ENCODE data around the gene RANGAP1. TPM values are rescaled to one million over a fixed set of nuclear protein-coding genes. Genes with fewer than 3 reads are reported as not detected.
"Not testable (repeated sequence)": the region's sequence is repeated elsewhere in the genome, so short reads cannot be mapped to it uniquely, and the experiment has no call there.

Gene RANGAP1
- polyA plus RNA-seq, 1 donor (not counting 4 experiments of a cell fraction or from before 2014, with no cell fraction given): 85.9 TPM

DNA sequence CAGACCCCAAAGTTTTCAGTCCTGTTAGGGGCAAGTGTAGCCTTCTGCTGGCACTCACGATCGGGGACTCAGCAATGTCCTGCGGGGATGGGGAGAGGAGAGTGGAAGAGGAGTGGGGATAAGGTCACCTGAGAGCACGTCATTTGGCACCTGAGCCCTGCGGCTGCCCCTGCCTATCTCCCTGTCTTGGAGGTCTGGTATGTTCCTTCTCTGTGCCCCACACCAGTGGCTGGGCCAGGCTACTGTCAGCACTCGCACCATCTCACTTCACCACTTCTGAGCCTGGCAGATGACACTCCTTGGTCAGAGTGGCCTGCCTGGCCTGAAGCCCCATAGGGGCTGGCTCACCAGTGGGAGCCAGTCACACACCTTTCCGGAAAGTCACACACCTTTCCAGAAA lies 25.1 kb downstream of the RANGAP1 start:
- Histone ChIP-seq H3K27ac (ENCODE audit: control insufficient read depth, insufficient read depth, low read length) (no peak overlapping the region), H3K27me3 (ENCODE audit: control insufficient read depth, extremely low read depth, insufficient read depth, low read length) (no peaks in the 10 kb centered on the region), H2AFZ (ENCODE audit: control insufficient read depth, low read length) (no peak overlapping the region), H3K4me3 (ENCODE audit: control insufficient read depth in 2 of 3, extremely low read depth in 1 of 3, insufficient read depth in 2 of 3, low read depth in 1 of 3, low read length in 3 of 3) (no peak overlapping the region), H3K79me2 (ENCODE audit: control insufficient read depth, insufficient read depth, low read length) (peaks cover 38% of the 10 kb centered on the region), H3K9me1 (ENCODE audit: control insufficient read depth, extremely low read depth, insufficient read depth, low read length) (peaks cover 4% of the 10 kb centered on the region), H3K4me2 (ENCODE audit: control insufficient read depth, extremely low read depth, insufficient read depth, low read depth, low read length) (no peak overlapping the region), H4K20me1 (ENCODE audit: control insufficient read depth, extremely low read depth, insufficient read depth, low read length) (peaks cover 5% of the 10 kb centered on the region), H3K4me1 (ENCODE audit: control insufficient read depth, extremely low read depth, insufficient read depth, low read length) (peaks cover 5% of the 10 kb centered on the region), H3K9ac (ENCODE audit: control insufficient read depth, extremely low read depth, insufficient read depth, low read length) (no peak overlapping the region), H3K36me3 (ENCODE audit: control insufficient read depth in 2 of 2, extremely low read depth in 1 of 2, insufficient read depth in 2 of 2, low read length in 2 of 2) (peaks cover 76 to 80% of the 10 kb centered on the region in 2 experiments), H3K9me3 (ENCODE audit: control insufficient read depth, low read depth, low read length) (no peaks in the 10 kb centered on the region)
- FAIRE-seq (no peak), DNase-seq (ENCODE audit: low read depth, low spot score) (no peak)
- TF ChIP-seq EZH2 (IDR thresholded peaks at IDR 0.05; ENCODE audit: low read length): no peak
- TF ChIP-seq, protein P1, sequence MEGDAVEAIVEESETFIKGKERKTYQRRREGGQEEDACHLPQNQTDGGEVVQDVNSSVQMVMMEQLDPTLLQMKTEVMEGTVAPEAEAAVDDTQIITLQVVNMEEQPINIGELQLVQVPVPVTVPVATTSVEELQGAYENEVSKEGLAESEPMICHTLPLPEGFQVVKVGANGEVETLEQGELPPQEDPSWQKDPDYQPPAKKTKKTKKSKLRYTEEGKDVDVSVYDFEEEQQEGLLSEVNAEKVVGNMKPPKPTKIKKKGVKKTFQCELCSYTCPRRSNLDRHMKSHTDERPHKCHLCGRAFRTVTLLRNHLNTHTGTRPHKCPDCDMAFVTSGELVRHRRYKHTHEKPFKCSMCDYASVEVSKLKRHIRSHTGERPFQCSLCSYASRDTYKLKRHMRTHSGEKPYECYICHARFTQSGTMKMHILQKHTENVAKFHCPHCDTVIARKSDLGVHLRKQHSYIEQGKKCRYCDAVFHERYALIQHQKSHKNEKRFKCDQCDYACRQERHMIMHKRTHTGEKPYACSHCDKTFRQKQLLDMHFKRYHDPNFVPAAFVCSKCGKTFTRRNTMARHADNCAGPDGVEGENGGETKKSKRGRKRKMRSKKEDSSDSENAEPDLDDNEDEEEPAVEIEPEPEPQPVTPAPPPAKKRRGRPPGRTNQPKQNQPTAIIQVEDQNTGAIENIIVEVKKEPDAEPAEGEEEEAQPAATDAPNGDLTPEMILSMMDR (optimal IDR thresholded peaks at IDR 0.05 in 1 of 3, IDR thresholded peaks at IDR 0.05 in 1 of 3, conservative IDR thresholded peaks at IDR 0.05 in 1 of 3; ENCODE audit: extremely low read depth in 1 of 3, insufficient read depth in 2 of 3, low read length in 3 of 3): no peak
- dilution Hi-C loops (cut with MboI; ENCODE audit: extremely low pct_ligation_motif_present, low sequenced_read_pairs): no loop called here

DNA sequence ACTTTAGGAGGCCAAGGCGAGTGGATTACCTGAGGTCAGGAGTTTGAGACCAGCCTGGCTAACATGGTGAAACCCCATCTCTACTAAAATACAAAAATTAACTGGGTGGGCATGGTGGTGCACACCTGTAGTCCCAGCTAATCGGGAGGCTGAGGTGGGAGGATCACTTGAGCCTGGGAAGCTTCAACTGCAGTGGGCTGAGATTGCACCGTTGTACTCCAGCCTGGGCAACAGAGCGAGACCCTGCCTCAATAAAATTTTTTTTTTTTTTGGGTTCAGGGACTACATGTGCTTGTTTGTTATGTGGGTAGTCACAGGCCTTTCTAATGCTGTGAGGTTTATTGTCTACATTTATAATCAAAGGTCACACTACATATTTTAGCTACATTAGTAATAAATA lies 26.2 kb downstream of the RANGAP1 start:
- H3K4me1 ChIP-seq (ENCODE audit: control insufficient read depth, extremely low read depth, insufficient read depth, low read length); H3K27me3 ChIP-seq (ENCODE audit: control insufficient read depth, extremely low read depth, insufficient read depth, low read length); dilution Hi-C loops (cut with MboI; ENCODE audit: extremely low pct_ligation_motif_present, low sequenced_read_pairs); H4K20me1 ChIP-seq (ENCODE audit: control insufficient read depth, extremely low read depth, insufficient read depth, low read length); H3K9me3 ChIP-seq (ENCODE audit: control insufficient read depth, low read depth, low read length); DNase-seq (ENCODE audit: low read depth, low spot score); H3K4me2 ChIP-seq (ENCODE audit: control insufficient read depth, extremely low read depth, insufficient read depth, low read depth, low read length); H3K4me3 ChIP-seq (ENCODE audit: control insufficient read depth in 2 of 3, extremely low read depth in 1 of 3, insufficient read depth in 2 of 3, low read depth in 1 of 3, low read length in 3 of 3); H2AFZ ChIP-seq (ENCODE audit: control insufficient read depth, low read length); H3K9me1 ChIP-seq (ENCODE audit: control insufficient read depth, extremely low read depth, insufficient read depth, low read length); H3K27ac ChIP-seq (ENCODE audit: control insufficient read depth, insufficient read depth, low read length); H3K9ac ChIP-seq (ENCODE audit: control insufficient read depth, extremely low read depth, insufficient read depth, low read length); FAIRE-seq: not testable (repeated sequence)
- H3K79me2 ChIP-seq (ENCODE audit: control insufficient read depth, insufficient read depth, low read length): peaks cover 32% of the 10 kb centered on the region
- peaks cover 74 to 75% of the 10 kb centered on the region in 2 experiments for H3K36me3 ChIP-seq (ENCODE audit: control insufficient read depth in 2 of 2, extremely low read depth in 1 of 2, insufficient read depth in 2 of 2, low read length in 2 of 2)

DNA sequence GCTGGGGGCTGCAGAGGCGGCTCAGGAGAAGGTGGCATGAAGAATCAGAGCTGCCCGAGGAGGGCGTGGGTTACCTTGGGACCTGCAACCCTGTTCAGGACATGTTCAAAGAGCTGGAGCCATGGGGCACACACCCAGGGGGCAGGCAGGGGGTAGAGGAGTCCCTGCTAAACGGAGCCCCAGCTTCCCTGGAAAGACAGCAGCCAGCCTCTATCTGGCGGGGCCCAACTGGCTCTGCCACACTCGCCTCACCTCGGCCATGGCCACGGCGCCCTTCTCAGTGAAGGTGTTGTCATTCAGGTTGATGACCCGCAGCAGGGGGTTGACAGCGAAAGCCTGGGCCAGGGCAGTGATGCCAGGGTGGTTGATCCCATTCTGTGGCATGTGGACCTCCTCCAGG lies 28.3 kb downstream of the RANGAP1 start:
- Histone ChIP-seq H3K9me1 (ENCODE audit: control insufficient read depth, extremely low read depth, insufficient read depth, low read length) (no peaks in the 10 kb centered on the region), H3K79me2 (ENCODE audit: control insufficient read depth, insufficient read depth, low read length) (peaks cover 21% of the 10 kb centered on the region), H3K9me3 (ENCODE audit: control insufficient read depth, low read depth, low read length) (no peaks in the 10 kb centered on the region), H3K4me1 (ENCODE audit: control insufficient read depth, extremely low read depth, insufficient read depth, low read length) (peaks cover 5% of the 10 kb centered on the region), H3K9ac (ENCODE audit: control insufficient read depth, extremely low read depth, insufficient read depth, low read length) (no peak overlapping the region), H3K27me3 (ENCODE audit: control insufficient read depth, extremely low read depth, insufficient read depth, low read length) (no peaks in the 10 kb centered on the region), H3K4me2 (ENCODE audit: control insufficient read depth, extremely low read depth, insufficient read depth, low read depth, low read length) (no peak overlapping the region), H3K36me3 (ENCODE audit: control insufficient read depth in 2 of 2, extremely low read depth in 1 of 2, insufficient read depth in 2 of 2, low read length in 2 of 2) (peaks cover 68 to 72% of the 10 kb centered on the region in 2 experiments), H2AFZ (ENCODE audit: control insufficient read depth, low read length) (no peak overlapping the region), H3K27ac (ENCODE audit: control insufficient read depth, insufficient read depth, low read length) (no peak overlapping the region), H3K4me3 (ENCODE audit: control insufficient read depth in 2 of 3, extremely low read depth in 1 of 3, insufficient read depth in 2 of 3, low read depth in 1 of 3, low read length in 3 of 3) (no peak overlapping the region), H4K20me1 (ENCODE audit: control insufficient read depth, extremely low read depth, insufficient read depth, low read length) (peaks cover 3% of the 10 kb centered on the region)
- dilution Hi-C loops (cut with MboI; ENCODE audit: extremely low pct_ligation_motif_present, low sequenced_read_pairs): no loop called here
- DNase-seq (ENCODE audit: low read depth, low spot score): no peak
- FAIRE-seq: no peak
- TF ChIP-seq, protein P1 (optimal IDR thresholded peaks at IDR 0.05 in 1 of 3, IDR thresholded peaks at IDR 0.05 in 1 of 3, conservative IDR thresholded peaks at IDR 0.05 in 1 of 3; ENCODE audit: extremely low read depth in 1 of 3, insufficient read depth in 2 of 3, low read length in 3 of 3): no peak
- TF ChIP-seq EZH2 (IDR thresholded peaks at IDR 0.05; ENCODE audit: low read length): no peak
